IPS DF 6.9 (cell line): ENCODE data around the gene TEPSIN.
A peak's percentile ranks its signal among the peaks of the same experiment; 100 is the strongest.

Experiments
- DNase-seq: peaks from one replicate; pipeline ENCODE4 v3.0.0-alpha.2; 2013; ENCODE audit warnings: low read depth, low spot score
- H3K27ac ChIP-seq: one replicate; pipeline ENCODE4 v1.5.1; 2013; ENCODE audit warnings: low read length, control low read depth
- H3K27me3 ChIP-seq: 2 replicates; pipeline ENCODE4 v1.6.1; 2013; ENCODE audit warnings: mild to moderate bottlenecking, low read length; ENCODE audit not compliant: control insufficient read depth, insufficient read depth
- H3K36me3 ChIP-seq: 2 replicates; pipeline ENCODE4 v1.6.1; 2013; ENCODE audit warnings: low read length; ENCODE audit not compliant: control insufficient read depth, insufficient read depth
- H3K4me1 ChIP-seq: 2 replicates; pipeline ENCODE4 v1.6.1; 2013; ENCODE audit warnings: low read length; ENCODE audit not compliant: control insufficient read depth, insufficient read depth
- H3K4me3 ChIP-seq: 2 replicates; pipeline ENCODE4 v1.5.1; 2013; ENCODE audit warnings: mild to moderate bottlenecking, low read length
- H3K9me3 ChIP-seq: 2 replicates; pipeline ENCODE4 v1.6.1; 2013; ENCODE audit warnings: low read length, inconsistent platforms; ENCODE audit not compliant: control insufficient read depth, insufficient read depth
- WGBS: extraction: QIAGEN DNeasy Blood & Tissue Kit; methylation state at CpG from one replicate; pipeline ENCODE4 v1.1.7; 2013; ENCODE audit warnings: mixed read lengths, missing lambda C conversion rate; ENCODE audit not compliant: insufficient read length, insufficient coverage; 5-methylcytosine and 5-hydroxymethylcytosine counted together

The TEPSIN gene

DNA sequence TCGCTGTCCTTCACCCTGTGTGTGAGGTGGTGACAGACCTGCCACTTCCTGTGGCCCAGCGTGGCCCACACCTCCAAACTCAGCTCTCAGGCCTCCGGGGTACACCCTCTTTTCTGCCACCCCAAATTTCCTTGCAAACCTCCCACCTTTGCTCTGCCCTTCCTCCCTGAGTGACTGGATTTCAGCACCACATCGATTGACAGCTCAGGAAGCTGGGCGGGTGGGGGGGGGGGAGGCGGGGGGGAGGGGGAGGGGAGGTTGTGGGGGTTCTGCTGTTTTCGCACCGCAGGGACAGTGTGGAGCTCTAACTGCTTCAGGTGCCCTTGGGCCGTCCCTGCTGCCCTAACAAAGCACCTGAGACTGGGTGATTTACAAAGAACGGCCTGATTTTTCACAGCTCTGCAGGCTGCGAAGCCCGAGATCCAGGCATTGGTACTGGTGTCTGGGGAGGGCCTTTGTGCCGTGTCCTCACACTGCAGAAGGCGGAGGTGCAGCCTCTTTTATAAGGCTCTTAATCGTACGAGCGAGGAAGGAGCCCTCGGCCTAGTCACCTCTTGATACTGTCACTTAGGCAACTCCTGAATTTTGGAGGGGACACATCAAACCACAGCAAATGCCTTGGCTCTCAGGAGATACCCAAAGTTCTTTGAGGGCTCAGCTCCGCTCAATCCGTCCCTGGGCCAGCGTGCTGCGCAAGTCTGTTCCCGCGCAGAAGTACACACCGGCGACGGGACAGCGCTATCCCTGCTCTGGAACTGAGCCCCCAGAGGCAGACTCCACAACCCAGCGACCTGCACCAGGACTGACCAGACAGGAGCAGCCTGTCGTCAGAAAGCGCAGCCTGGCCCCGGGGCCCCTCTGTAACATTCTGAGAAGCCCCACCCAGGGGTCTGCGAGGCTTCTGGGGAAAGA, 3.8 kb upstream of the TEPSIN start:
- WGBS = no CpG with 5 or more reads among the region's 33 CpGs
- peaks cover 7% of the 10 kb centered on the region for H3K4me1 ChIP-seq
- H3K27me3 ChIP-seq = no peaks in the 10 kb centered on the region
- DNase-seq = no peak
- 0 out of 2 replicates have a peak, but pooled peaks cover 6% of the 10 kb centered on the region for H3K36me3 ChIP-seq
- no peak overlapping the region for H3K27ac ChIP-seq
- H3K9me3 ChIP-seq = no peaks in the 10 kb centered on the region
- no peak overlapping the region for H3K4me3 ChIP-seq

DNA sequence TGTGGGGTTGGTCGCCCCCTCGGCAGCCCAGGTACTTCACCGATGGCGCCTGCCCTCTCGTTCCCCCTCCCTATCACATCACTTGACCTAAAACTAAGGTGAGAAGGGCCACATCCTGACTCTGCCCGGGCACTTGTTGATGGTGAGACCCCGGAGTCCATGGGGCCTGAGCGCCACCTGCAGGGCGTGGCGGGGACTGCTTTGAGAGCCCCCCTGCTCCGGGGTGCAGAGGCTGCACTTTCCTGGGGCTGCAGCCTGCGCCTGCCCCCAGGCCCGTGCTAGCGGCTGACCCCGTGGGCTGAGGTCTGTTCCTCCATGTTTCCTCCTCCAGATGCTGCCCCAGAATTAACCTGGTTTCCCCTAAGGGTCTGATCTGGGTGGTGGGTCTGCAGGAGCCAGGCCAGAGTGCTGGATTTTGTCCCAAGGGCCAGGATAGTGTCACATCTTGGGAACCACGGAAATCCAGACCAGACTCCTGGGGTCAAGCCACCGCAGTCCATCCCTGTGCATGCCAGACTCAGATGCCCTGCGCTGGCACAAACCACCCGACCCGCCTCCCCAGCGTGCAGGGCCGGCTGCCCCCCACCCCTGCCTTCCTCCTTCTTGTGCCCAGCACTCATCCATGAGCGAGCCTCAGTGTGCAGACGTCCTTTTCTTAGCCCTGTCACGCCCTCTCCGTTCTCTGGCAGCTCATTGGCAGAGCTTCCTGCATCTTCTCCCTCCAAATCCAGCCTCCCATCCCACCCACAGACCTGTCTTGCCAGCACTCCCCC, 3.0 kb upstream of the TEPSIN start:
- H3K4me1 ChIP-seq = peaks cover 7% of the 10 kb centered on the region
- 0 out of 2 replicates have a peak, but pooled peaks cover 6% of the 10 kb centered on the region for H3K36me3 ChIP-seq
- no peak overlapping the region for H3K4me3 ChIP-seq
- no peak overlapping the region for H3K27ac ChIP-seq
- DNase-seq = no peak
- H3K9me3 ChIP-seq = no peaks in the 10 kb centered on the region
- WGBS = no CpG with 5 or more reads among the region's 26 CpGs
- no peaks in the 10 kb centered on the region for H3K27me3 ChIP-seq

DNA sequence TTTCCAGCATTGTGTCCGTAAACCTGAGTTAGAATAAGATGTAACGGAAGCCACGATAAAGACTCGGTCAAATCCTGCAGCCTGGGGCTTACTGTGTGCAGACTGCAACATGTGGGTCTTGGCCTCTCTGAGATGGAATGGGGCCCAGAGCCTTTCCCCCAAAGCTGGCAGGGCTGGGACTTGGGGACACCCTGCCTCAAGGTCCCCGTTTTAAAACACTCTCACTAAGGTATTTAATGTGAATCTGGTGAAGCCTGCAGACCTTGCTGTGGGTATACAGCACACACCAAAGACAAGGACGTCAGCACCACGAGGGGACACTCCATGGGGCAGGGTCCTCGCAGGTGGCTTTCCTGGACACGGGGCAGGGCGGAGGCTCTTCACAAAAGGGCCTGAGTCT, 2.3 kb upstream of the TEPSIN start:
- 0 out of 2 replicates have a peak, but pooled peaks cover 6% of the 10 kb centered on the region for H3K36me3 ChIP-seq
- no CpG with 5 or more reads among the region's 10 CpGs for WGBS
- H3K4me1 ChIP-seq = peaks cover 7% of the 10 kb centered on the region
- H3K4me3 ChIP-seq = no peak overlapping the region
- no peak overlapping the region for H3K27ac ChIP-seq
- no peaks in the 10 kb centered on the region for H3K27me3 ChIP-seq
- DNase-seq = no peak
- H3K9me3 ChIP-seq = no peaks in the 10 kb centered on the region

DNA sequence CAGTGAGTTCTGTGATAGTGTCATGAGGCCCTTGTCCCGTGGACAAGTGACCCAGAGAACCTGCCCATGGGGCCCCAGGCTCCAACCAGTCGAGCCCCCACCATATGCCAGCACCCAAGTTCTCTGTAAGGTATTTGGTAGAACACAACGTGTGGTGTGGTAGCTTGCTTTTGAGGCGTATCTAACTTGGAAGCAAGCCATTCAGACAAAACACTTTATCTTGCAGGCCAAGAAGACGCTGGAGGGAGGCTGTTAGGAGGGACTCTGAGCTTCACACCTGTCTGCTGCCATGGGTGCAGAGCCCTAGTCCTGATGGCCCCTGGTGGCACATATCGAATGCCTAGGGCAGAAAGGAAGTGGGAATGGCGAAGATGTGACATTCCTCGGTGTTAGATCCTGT, 1.9 kb upstream of the TEPSIN start:
- Histone ChIP-seq H3K27ac (no peak overlapping the region), H3K27me3 (no peaks in the 10 kb centered on the region), H3K4me3 (no peak overlapping the region), H3K36me3 (0 out of 2 replicates have a peak, but pooled peaks cover 6% of the 10 kb centered on the region), H3K9me3 (no peaks in the 10 kb centered on the region), H3K4me1 (peaks cover 7% of the 10 kb centered on the region)
- DNase-seq = no peak
- no CpG with 5 or more reads among the region's 8 CpGs for WGBS

DNA sequence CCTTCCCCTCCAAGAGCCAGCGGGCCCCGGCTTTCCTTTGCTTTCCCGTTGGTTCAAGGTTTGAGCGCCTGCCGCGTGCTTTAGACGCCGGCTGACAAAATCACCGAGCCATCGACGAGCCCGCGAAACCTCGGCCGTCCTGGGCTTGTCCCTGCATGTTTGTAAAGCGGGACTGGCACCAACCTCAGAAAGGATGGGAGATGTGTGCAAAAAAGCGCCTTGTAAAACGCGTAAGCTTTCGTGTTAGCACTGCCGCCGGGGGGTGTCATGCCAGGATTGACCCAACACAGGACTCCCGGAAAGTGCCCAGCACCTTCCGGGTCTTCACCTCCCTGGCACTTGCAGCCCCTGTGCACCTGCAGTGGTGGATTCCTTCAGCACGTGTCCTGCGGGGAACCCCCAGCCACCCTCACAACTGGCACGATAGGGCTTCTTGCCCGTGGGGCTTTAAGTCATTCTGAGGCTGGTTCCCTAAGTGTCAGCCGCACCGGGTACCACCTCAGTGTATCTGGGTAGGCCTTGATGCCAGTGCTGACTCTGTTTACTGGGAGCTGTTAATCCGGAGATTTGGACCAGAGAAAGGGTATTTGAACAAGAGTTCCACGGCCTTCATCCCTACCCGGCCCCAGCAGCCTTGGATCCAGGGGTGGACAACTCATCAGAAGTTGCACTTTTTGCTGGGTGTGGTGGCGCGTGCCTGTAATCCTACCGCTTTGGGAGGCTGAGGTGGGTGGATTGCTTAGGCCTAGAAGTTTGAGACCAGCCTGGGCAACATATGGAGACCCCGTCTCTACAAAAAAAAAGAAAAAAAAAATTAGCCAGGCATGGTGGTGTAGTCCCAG, 1.1 kb upstream of the TEPSIN start:
- DNase-seq = no peak
- whole genome bisulfite sequencing = no CpG with 5 or more reads among the region's 37 CpGs
- no peak overlapping the region for H3K27ac ChIP-seq
- no peaks in the 10 kb centered on the region for H3K27me3 ChIP-seq
- peak overlapping the region; percentile 98 for H3K4me3 ChIP-seq
- 0 out of 2 replicates have a peak, but pooled peaks cover 4% of the 10 kb centered on the region for H3K36me3 ChIP-seq
- H3K4me1 ChIP-seq = peaks cover 7% of the 10 kb centered on the region
- no peaks in the 10 kb centered on the region for H3K9me3 ChIP-seq

DNA sequence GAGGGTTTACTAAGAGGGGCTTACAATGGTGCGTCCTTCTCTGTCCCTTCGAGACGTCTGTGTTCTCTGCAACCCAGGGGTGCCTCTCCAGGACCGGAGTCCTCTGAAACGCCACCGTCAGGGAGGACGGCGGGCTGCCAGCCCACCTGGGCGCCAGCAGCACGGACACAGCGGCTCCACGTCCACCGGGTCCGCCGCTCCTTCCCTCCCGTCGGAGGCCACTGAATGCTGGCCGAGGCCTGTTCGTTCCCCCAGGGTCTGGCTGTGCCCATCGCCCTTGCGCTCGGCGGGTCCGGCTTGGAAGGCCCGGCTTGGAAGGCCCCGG, 403 bp downstream of the TEPSIN start:
- Histone ChIP-seq H3K27ac (no peak overlapping the region), H3K4me1 (peaks cover 7% of the 10 kb centered on the region), H3K9me3 (no peaks in the 10 kb centered on the region), H3K27me3 (no peaks in the 10 kb centered on the region), H3K4me3 (peak overlapping the region; percentile 94), H3K36me3 (0 out of 2 replicates have a peak, but pooled peaks cover 4% of the 10 kb centered on the region)
- DNase-seq = no peak
- no CpG with 5 or more reads among the region's 26 CpGs for WGBS

DNA sequence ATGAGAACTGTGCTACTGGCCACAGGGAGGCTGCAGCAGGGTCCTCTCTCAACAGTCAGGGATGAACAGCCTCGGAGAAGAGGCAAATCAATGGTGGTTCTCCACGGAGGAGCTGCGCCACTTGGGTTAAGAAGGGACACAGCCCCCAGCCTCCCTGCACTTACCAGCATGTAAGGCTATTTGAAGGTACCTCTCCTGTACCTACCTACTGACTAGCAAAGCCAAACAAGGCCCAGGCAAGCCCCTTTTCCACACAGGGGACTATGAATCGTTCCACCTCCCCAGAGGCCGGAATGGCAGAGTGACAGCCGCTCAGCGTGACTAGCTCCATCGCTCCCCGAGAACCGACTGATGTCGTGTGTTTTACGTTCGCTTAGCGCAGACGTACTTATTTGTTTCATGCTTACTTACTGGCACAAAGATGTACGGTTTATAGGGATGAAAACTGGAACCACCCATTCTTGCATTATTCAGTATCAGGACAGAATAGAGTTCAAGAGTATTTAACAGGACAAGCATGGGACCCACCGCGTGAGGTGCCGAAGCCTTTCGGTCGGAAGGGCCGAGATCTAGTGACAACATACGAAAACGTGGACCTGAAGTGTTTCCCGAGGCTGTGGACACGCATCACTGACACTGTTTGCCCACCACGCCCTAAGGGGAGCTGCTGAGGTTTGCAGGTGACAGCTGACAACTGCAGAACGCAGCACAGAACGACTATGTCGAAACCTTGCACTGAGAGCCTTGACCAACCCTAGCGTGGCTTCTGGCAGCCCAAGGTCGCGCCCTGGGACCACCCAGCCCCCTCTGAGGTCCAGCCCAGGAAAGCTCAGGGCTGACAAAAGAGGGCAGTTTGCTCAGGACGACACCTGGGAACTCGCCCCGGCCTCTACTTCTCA, 1.0 kb downstream of the TEPSIN start:
- peaks cover 7% of the 10 kb centered on the region for H3K4me1 ChIP-seq
- 0 out of 2 replicates have a peak, but pooled peaks cover 4% of the 10 kb centered on the region for H3K36me3 ChIP-seq
- H3K27ac ChIP-seq = no peak overlapping the region
- no peak for DNase-seq
- H3K9me3 ChIP-seq = no peaks in the 10 kb centered on the region
- no CpG with 5 or more reads among the region's 36 CpGs for WGBS
- no peaks in the 10 kb centered on the region for H3K27me3 ChIP-seq
- H3K4me3 ChIP-seq = peak overlapping the region; percentile 94; the same call in 1 of the 2 replicates

DNA sequence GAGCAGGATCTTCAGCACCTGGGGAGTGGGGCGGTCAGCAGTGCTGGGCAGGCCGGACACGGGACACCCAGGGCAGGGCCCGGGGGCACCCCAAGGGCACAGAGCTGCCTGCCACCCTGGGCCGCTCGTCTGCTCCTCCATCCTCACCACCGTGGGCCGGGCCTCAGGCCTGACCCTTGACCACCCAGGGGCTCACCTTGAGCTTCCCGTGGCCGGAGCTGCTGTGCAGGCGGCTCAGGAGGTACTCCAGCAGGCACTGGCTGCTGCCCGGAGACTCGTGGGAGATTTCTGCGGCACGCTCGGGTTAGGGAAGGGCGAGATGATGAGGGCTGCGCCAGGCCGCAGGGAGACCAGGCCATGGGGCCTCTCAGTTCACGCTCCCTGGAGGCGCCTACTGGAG, 2.1 kb downstream of the TEPSIN start:
- Histone ChIP-seq H3K4me3 (no peak overlapping the region), H3K27me3 (no peaks in the 10 kb centered on the region), H3K4me1 (peaks cover 5% of the 10 kb centered on the region), H3K9me3 (no peaks in the 10 kb centered on the region), H3K36me3 (peaks cover 4% of the 10 kb centered on the region; the same call in 1 of the 2 replicates), H3K27ac (no peak overlapping the region)
- no peak for DNase-seq
- WGBS = no CpG with 5 or more reads among the region's 21 CpGs

DNA sequence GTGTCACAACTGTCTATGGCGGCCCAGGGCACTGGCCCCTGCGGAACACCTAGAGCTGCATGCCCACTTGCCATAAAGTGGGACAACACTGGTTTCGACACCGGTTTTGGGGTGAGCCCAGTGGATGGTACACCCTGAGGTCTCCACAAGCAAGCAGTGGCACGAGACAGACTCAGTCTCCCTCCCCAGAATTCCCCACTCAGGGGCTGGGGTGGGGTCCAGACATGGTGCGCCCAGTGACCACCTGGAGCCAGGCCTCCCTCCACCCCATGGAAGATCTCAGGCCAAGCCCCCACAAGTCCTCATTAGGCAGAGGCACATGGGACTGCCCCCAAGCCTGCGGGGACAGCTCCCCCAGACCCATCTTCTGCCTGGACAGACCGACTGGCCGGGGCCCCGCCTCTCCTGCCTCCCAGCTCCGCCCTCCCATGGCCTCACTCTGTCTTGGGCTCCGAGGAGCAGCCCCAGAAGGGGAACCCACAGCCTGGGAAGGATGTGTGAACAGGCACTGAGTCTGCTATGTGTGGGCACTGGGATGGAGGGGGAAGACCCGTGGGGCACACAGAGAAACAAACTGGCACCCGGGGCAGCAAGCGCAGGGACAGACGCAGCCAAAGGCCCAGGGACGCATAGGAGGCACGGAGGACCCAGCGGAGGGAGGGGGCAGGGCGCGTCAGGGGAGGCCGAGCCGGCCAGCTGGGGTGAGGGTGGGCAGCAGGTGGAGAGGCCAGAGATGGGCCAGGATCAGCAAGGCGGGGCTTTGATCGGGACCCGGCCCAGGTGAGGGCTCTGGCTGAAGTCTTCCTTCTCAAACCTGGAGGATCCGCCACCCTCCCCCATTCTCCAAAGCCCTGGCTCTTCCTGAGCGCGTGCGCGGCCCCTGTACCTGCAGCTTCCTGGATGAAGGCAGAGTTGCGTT, 2.8 kb downstream of the TEPSIN start:
- Histone ChIP-seq H3K36me3 (peaks cover 5% of the 10 kb centered on the region), H3K4me3 (no peak overlapping the region), H3K4me1 (peaks cover 5% of the 10 kb centered on the region), H3K27me3 (no peaks in the 10 kb centered on the region), H3K27ac (no peak overlapping the region), H3K9me3 (no peaks in the 10 kb centered on the region)
- WGBS = no CpG with 5 or more reads among the region's 32 CpGs
- DNase-seq = no peak
